MM.1S (cell line): ENCODE results near the gene ABCB8.

Experiments used
- DNase-seq: peaks from one replicate; pipeline ENCODE4 v3.0.0-alpha.2; 2015
- H2AFZ ChIP-seq: fragments of 300-600 bp; sonication (generic); 2 replicates; pipeline ENCODE4 v1.6.0; 2016; ENCODE audit warnings: antibody characterized with exemption, low read length
- H3F3A ChIP-seq: fragments of 300-600 bp; sonication (generic); 2 replicates; pipeline ENCODE4 v1.6.1; 2016; ENCODE audit warnings: mild to moderate bottlenecking, antibody characterized with exemption, low read length, moderate library complexity, mixed read lengths; ENCODE audit not compliant: insufficient read depth
- H3K27ac ChIP-seq: fragments of 300-600 bp; sonication (generic); 2 replicates; pipeline ENCODE4 v1.5.1; 2016; ENCODE audit warnings: mild to moderate bottlenecking, low read length
- H3K27me3 ChIP-seq: fragments of 300-600 bp; sonication (generic); replicated peaks from 2 replicates; pipeline ENCODE4 v1.6.0; 2016; ENCODE audit warnings: low read length; ENCODE audit not compliant: insufficient read depth
- H3K36me3 ChIP-seq: fragments of 300-600 bp; sonication (generic); replicated peaks from 2 replicates; pipeline ENCODE4 v1.6.1; 2016; ENCODE audit warnings: mild to moderate bottlenecking, low read length, mixed read lengths; ENCODE audit not compliant: insufficient read depth
- H3K4me1 ChIP-seq: fragments of 300-600 bp; sonication (generic); 2 replicates; pipeline ENCODE4 v1.6.1; 2016; ENCODE audit warnings: low read length, mixed read lengths
- H3K4me2 ChIP-seq: fragments of 300-600 bp; sonication (generic); 2 replicates; pipeline ENCODE4 v1.6.0; 2016; ENCODE audit warnings: low read depth, low read length
- H3K4me3 ChIP-seq: fragments of 300-600 bp; sonication (generic); 2 replicates; pipeline ENCODE4 v1.5.1; 2016; ENCODE audit warnings: low read length, mixed read lengths
- H3K79me2 ChIP-seq: fragments of 300-600 bp; sonication (generic); 2 replicates; pipeline ENCODE4 v1.6.1; 2016; ENCODE audit warnings: mixed run types, low read length, mixed read lengths
- H3K9ac ChIP-seq: fragments of 300-600 bp; sonication (generic); 2 replicates; pipeline ENCODE4 v1.6.1; 2016; ENCODE audit warnings: low read length, mixed read lengths
- H3K9me2 ChIP-seq: fragments of 300-600 bp; sonication (generic); replicated peaks from 2 replicates; pipeline ENCODE4 v1.6.1; 2016; ENCODE audit warnings: mild to moderate bottlenecking, low read length, mixed read lengths; ENCODE audit not compliant: insufficient read depth
- H3K9me3 ChIP-seq: fragments of 300-600 bp; sonication (generic); replicated peaks from 2 replicates; pipeline ENCODE4 v1.6.1; 2016; ENCODE audit warnings: mild to moderate bottlenecking, low read length, mixed read lengths; ENCODE audit not compliant: insufficient read depth
- H4K20me1 ChIP-seq: fragments of 300-600 bp; sonication (generic); 2 replicates; pipeline ENCODE4 v1.6.1; 2016; ENCODE audit warnings: mild to moderate bottlenecking, low read length, moderate library complexity, mixed read lengths; ENCODE audit not compliant: insufficient read depth
- CTCF ChIP-seq: fragments of 300-600 bp; sonication (generic); IDR thresholded peaks from 2 replicates; pipeline ENCODE4 v1.5.1; 2016; ENCODE audit warnings: antibody characterized with exemption, low read length, mixed read lengths
- EZH2 ChIP-seq: fragments of 300-600 bp; sonication (generic); optimal IDR thresholded peaks from 2 replicates; pipeline ENCODE3; 2017; ENCODE audit warnings: low read depth, mild to moderate bottlenecking, antibody characterized with exemption, low read length, mixed read lengths
- EZH2phosphoT487 ChIP-seq: fragments of 300-600 bp; sonication (generic); IDR thresholded peaks from 2 replicates; pipeline ENCODE4 v1.6.1; 2018; ENCODE audit warnings: antibody characterized with exemption, low read length

The ABCB8 gene

GRCh38 chr7:151088019-151088855 is 60.0 kb downstream of the ABCB8 start:
- H2AFZ ChIP-seq, result peak overlapping the region; percentile 59
- peaks cover 21% of the 10 kb centered on the region for H3F3A ChIP-seq
- H3K36me3 ChIP-seq, result no peaks in the 10 kb centered on the region
- peaks cover 64% of the 10 kb centered on the region for H3K79me2 ChIP-seq
- H4K20me1 ChIP-seq, result peaks cover 8% of the 10 kb centered on the region; the same call in 1 of the 2 replicates
- no peaks in the 10 kb centered on the region for H3K9me2 ChIP-seq
- H3K9me3 ChIP-seq, result no peaks in the 10 kb centered on the region
- H3K27ac ChIP-seq, result peak overlapping the region; percentile 52; the same call in 1 of the 2 replicates
- peak overlapping the region; percentile 89 for H3K4me2 ChIP-seq
- H3K4me3 ChIP-seq, result peak overlapping the region; percentile 77
- DNase-seq, result no peak
- H3K9ac ChIP-seq, result peak overlapping the region; percentile 77
- H3K27me3 ChIP-seq, result no peaks in the 10 kb centered on the region
- TF ChIP-seq EZH2phosphoT487 (no peak), EZH2 (no peak), CTCF (no peak)
- peaks cover 14% of the 10 kb centered on the region for H3K4me1 ChIP-seq

- H3K4me3 ChIP-seq, result no peak overlapping the region
- H4K20me1 ChIP-seq, result peaks cover 11% of the 10 kb centered on the region; the same call in 1 of the 2 replicates
Measured at GRCh38 chr7:151088856-151089699, 60.8 kb downstream of the ABCB8 start.

More at GRCh38 chr7:151088856-151089699, 60.8 kb downstream of the ABCB8 start:
- H3K36me3 ChIP-seq, result no peaks in the 10 kb centered on the region
- H3K4me2 ChIP-seq, result no peak overlapping the region
- H3K27ac ChIP-seq, result no peak overlapping the region
- peaks cover 8% of the 10 kb centered on the region; the same call in 1 of the 2 replicates for H3K4me1 ChIP-seq
- H3K9ac ChIP-seq, result no peak overlapping the region
- no peak for DNase-seq
- no peaks in the 10 kb centered on the region for H3K27me3 ChIP-seq
- peaks cover 21% of the 10 kb centered on the region for H3F3A ChIP-seq
- no peak for TF ChIP-seq CTCF
- H3K9me3 ChIP-seq, result no peaks in the 10 kb centered on the region
- no peaks in the 10 kb centered on the region for H3K9me2 ChIP-seq
- H2AFZ ChIP-seq, result no peak overlapping the region
- peaks cover 72% of the 10 kb centered on the region for H3K79me2 ChIP-seq
